Measurements from ENCODE around the gene HOXA6.

HOXA6 gene

DNA sequence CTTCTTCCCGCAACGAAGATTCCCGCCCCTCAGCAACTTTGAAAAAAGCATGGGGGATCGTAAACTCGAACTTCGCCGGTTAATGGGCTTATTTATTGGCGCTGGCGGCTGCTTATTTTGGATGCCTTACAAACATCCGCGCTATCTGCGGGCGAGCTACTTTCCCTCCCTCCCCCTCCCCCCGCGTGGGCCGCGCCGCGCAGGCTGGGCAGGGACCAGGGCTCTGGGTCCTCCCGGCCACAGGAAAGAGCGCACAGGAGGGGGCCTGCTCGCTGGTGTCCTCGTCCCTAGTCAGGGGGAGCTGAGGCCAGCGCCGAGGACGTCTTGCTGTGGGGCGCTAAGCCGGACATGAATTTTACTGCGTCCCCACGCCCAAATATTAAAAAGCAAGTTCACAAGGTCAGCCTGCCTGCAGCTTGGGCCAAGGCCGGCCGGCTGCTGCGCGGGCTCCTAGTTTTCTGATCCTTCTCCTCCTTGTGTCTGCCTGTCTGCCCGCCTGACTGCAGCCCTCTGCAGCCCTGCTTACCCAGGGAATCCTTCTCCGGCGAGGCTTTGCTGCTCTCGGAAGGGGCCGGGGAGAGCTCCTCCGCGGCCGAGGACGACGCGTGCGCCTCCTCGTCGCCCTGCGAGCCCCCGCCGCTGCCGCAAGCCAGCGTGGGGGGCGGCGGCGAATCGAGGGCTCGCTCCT lies 25.4 kb upstream of the HOXA6 start:
- ATAC-seq = peak in 1 of 2 donors; percentile 10

DNA sequence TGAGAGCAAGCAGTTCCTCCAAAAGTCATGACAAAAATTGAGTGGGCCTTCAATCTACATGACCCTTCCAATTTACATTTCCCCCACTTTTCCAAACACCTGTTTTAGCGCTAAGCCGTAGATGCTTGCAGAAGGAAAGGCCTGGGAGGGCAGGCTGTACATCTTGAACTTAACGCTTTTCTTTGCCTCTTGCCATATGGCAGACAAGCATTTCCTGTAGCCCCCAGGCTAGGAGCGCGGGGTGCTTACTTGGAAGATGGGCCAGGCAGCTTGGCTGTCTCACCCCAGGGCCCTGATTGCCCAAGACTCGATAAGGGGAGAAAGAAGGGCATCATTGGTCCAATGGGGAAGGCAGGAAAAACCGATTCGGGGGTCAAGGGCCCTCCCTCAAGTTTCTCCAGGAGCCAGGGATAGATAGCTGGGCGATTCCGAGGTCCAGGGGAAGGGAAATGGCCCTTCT lies 24.8 kb upstream of the HOXA6 start:
- no peak for ATAC-seq

DNA sequence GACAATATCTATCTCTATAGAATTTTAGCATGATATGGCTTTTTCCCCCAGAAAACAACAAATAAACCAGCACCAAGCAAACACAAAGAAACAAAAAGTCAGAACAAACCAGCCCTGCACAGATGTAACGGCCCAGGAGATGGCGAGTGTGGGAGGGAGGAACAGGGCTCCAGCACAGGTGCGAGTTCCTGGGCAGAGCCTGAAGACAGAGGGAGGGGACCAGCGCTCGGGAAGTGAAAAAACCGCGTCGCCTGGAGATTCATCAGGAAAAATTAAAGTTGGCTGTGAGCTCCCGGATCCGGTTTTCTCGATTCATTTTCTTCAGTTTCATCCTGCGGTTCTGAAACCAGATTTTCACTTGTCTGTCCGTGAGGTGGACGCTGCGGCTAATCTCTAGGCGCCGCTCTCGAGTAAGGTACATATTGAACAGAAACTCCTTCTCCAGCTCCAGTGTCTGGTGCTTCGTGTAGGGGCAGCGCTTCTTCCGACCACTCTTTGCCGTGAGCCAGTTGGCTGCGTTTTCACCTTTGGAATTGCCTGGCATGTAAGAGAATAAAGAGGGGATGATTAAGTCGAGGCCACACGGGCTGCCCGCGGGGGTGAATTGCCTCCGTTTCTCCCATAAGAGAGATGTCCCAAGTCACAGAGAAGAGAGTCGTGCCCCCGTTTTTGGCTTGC lies 24.2 kb upstream of the HOXA6 start:
- ATAC-seq = no peak

DNA sequence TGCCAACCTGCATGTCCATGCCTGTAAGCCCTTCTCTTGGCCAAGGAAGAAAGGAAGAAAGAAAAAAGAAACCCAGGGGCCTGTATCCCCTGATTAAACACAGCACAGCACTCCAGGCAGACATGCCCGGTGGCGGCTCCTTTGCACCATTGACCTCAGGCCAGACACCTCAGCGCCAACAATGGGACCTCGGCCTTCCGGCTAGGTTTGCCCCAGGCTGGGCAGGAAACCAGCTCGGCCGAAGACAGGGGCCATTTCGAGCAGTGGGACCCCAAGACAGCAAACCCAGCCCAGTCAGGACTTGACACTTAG lies 23.7 kb upstream of the HOXA6 start:
- ATAC-seq = no peak

DNA sequence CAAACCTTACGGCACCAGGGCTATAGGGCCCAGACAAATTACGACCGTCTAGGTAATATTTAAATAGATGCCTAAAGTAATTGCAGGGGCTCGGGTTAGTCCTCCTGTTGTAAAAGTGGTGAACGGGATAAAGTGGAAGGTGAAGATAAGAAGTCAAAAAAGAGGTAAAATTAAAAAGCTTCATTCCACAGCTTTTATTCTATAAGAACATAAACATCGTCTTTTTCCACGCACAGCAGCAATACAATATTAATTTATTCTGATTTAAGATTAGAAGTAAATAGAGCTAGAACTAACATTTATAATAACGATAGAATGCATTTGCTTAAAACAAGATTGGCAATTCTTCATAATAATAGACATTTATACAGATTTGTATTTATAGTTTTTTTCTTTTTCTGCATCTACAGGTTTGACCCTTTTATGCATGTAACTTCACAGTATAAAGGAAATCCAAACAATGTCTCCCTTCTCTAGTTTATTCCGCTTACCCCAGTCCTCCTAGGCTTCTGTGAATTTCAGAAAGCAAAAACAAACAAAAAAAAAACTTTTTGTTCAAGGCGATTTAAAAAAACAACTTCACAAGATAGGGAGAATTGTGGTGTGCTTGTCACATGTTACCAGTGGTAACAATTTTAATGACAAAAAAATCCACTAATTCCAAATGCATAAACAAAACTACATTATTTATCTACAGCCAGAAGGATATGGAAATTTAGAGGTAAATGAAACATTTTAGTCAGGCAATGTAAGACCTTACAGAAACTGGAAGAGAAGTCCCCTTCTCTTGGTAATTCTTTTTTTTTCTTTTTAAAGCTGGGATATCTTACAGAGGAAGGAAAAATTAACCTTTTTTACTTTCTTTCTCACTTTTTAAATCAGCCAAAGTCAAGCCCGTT lies 23.1 kb upstream of the HOXA6 start:
- no peak for ATAC-seq

DNA sequence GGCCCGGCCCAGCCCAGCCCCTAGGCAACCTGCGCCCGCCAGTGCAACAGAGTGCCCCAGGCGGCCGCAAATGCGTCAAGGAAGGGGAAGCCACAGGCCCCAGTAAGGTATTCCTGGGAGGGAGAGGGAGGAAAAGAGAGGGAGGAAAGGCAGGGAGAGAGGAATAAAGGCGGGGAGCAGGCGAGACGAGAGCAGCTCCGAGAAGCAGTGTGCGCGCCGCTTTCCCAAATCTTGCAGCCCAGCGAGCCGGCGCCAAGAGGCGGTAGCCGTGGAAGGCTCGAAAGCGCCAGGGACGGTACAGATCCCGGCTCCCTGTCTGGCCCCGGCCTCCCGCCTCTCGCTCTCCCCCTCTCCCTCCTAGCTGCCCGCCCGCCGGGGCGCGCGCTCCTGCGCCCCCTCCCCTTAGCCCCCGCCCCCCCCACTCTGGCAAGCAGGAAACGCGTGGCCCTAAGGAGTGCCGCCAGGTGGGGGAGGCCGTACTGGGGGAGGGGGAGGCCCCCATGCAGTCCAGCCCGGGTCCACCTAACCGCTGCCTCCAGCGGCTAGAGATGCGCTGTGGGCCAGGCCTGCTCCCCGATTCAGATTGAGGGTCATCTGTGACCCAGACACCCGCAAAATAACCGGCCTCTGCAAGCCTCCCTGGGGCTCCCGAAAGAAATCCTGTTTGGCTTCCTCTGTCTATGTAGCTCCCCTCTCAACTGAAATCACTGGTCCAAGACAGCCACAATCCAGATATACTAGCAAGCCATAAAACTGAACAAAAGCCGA lies 22.3 kb upstream of the HOXA6 start:
- ATAC-seq = no peak

DNA sequence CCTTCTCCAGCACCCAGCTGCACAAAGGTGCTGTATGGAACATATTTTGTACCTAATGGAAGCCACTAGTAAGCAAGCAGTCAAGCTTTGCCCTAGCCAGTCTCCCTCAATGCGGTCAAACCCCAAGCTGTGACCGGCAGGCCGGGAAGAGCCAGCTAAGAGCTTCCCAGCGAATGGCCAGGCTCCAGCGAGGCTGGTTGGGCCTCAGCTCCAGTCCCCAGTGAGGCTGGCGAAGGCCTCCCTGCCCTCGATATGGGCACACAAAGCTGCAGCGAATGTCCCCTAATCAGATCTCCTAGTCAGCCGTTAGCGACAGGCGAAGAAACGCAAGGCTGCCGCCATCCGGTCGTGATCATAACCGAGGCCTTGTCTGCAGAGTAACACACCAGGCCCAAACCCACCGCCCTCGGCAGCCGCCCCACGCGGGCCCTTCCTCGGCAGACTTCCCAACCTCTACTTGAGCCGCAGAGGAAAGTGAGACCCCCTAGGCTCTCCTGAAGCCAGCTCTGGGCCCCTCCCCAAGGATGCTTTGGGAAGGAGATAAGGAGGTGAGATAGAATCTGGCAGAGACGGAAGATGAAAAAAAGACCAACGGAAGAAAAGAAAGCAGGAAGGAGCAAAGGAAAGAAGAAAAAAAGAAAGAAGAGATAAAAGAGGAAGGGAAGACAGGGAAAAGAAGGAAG lies 20.8 kb upstream of the HOXA6 start:
- ATAC-seq = no peak

DNA sequence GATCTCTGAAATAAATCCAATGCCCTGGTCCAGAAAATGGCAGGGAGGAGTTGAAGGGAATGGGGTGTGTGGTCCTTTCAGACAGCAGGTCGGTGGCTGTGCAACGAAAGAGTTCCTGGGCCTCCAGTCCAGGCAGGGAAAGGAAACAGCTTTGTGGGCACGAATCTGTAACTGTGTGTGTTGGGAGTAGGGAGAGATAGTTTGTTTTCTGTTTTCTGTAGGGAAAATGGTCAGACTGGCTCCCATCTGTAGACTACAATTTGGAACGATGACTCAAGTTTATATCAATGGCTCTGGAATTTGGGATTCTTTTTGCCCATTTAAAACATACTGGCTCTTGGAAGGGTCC lies 20.3 kb upstream of the HOXA6 start:
- ATAC-seq = no peak

DNA sequence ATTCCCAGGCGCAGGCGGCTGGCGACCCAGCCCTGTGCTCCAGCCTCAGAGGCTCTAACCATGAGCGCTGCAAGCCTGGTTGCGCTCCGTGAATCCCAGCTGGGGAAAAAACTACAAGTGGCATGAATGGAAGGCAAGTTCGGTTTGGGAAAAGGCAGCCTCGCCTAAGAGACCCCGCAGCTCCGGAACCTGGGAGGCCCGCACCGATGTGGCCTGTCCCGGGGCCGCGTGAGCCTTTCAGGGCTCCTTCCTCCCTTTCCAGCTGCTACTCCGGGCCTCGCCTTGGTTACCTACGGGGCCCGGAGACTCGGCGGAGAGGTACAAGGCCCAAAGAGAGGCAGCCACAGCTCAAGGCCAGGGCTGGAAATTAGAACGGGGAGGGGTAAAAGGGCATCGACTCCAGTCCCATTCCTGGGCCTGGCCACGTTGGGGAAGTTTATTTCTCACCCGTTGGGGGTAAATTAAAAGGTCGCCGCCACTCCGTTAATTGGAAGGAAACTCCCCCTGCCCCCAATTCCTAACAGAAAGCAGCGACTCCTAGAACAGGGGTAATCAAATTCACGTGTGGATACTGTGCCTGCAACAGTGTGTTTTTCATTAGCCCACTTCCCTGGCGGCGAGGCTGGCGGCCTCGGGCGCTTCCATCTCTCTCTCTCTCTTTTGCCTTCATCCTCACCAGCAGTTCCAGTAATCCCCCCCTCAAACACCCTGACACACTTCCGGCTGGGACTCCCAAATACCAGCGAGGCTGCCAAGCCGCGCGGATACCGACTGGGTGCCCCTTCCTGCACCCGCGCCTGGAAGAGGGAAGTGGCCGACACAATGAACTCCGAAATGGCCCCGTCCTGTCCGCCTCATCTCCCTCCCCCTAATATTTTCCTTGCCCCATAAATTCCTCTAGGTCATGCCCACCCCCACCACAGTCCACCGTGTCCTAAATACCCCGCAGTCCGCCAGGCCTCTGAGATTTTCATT lies 19.2 kb upstream of the HOXA6 start:
- ATAC-seq = no peak

DNA sequence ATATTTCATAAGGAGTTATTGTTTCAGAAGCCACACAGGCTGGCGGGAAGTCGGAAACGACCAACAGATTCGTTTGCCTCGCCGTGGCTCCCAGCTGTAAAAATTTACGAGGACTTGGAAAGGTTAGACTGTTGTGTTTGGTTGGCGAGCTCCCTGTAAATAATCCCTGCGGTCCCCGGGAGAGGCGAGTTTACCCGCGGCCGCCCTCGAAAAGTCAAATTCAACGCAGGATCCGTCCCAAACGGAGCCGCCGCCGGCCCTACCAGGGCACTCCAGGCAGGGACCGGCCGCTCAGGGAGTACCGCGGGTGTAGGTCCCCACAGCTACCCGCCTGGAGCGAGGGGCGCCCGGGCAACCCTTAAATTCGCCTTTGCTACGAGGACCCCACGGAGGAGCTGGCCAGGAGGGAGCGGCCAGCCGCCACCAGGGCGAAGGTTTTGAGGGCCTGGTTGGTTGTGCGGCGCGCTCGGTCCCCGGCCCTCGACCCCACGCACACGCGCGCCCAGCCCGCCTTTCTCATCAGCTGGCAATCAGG lies 18.5 kb upstream of the HOXA6 start:
- no peak for ATAC-seq

DNA sequence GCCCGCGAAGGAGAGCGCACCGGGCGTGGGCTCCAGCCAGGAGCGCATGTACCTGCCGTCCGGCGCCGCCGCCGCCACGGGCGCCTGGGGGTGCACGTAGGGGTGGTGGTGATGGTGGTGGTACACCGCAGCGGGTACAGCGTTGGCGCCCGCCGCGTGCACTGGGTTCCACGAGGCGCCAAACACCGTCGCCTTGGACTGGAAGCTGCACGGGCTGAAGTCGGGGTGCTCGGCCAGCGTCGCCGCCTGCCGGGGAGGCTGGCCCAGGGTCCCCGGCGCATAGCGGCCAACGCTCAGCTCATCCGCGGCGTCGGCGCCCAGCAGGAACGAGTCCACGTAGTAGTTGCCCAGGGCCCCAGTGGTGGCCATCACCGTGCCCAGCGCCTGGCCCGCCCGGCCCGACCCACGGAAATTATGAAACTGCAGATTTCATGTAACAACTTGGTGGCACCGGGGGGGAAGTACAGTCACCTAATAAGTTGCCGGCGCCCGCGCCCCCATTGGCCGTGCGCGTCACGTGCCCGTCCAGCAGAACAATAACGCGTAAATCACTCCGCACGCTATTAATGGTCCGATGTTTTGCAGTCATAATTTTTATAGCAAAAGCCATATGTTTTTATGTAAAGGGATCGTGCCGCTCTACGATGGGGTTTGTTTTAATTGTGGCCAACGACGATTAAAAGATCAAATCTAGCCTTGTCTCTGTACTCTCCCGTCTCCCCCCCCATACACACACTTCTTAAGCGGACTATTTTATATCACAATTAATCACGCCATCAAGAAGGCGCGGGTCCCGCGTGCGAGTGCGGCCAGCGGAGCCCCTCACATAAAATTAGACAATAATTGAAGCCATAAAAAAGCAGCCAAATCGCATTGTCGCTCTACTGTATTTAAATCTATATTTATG lies 17.8 kb upstream of the HOXA6 start, which contains the start of gene HOXA9:
TSS of gene HOXA9 (minus strand) at position 449 of the 907 bp plus-strand sequence. CDS start at position 369, 80 bp downstream.
- ATAC-seq = no peak

DNA sequence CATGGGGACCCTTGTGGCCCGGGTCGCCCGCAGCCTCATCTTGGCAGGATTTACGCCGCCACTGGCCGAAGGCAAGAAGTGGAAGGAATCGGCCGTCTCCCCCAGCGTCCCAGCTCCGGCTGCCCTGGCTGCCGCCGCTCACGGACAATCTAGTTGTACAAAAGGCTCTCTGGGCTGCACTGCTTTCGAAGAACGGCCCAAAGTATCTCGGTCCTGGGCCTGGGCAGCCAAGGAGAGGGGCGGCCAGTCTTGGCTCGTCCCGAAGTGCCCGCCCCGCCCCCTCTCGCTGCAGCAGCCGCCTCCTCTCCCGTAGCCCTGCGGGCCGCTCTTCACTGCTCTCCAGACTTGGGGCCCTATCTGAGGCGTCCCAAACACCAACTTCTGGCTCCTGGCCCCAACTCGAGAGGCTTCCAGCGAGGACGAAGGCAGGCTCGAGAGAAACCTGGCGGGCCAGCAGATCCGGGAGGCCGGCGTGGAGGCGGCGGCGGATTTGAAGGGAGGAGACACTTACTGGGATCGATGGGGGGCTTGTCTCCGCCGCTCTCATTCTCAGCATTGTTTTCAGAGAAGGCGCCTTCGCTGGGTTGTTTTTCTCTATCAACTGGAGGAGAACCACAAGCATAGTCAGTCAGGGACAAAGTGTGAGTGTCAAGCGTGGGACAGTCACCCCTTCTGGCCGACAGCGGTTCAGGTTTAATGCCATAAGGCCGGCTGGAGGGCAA lies 17.0 kb upstream of the HOXA6 start:
- no peak for ATAC-seq

DNA sequence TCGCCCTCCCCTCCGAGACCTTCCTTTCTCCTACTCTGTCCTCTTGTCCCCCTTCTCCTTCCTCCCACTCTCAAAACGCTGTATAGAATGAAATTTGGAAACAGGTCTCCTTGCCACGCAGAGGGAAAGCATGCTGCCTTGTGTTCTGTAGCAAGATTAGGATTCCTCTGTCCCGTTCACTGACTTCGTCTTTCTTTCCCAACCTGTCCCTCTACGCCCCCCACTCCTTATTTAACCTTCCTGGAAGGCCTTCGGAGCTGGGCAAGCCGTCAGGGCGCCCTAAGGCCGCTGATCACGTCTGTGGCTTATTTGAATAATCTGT lies 16.4 kb upstream of the HOXA6 start:
- ATAC-seq = no peak

DNA sequence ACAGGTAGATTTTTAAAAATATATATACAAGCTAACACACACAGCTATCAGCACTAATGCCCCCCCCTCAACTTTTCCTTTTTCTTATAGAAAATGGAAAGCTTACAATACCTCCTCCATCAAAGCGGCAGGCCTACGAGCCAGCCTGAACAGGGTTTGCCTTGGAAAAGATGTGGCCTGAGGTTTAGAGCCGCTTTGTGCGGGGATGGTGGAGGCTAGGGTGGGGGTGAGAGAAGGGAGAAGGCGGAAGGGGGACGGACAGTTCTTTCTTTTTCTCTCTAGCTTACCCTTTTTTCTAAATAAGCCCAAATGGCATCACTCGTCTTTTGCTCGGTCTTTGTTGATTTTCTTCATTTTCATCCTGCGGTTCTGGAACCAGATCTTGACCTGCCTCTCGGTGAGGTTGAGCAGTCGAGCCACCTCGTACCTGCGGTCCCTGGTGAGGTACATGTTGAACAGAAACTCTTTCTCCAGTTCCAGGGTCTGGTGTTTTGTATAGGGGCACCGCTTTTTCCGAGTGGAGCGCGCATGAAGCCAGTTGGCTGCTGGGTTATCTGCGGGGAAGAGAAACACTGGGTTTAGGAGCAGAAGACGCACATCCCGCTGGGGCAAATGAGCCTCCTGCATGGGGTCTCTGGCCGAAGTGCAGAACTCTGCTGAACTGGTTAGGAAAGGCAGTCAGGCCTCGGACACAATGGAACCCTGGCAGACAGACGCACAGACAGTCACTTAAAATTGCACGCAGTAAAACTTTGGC lies 15.9 kb upstream of the HOXA6 start:
- ATAC-seq = no peak

DNA sequence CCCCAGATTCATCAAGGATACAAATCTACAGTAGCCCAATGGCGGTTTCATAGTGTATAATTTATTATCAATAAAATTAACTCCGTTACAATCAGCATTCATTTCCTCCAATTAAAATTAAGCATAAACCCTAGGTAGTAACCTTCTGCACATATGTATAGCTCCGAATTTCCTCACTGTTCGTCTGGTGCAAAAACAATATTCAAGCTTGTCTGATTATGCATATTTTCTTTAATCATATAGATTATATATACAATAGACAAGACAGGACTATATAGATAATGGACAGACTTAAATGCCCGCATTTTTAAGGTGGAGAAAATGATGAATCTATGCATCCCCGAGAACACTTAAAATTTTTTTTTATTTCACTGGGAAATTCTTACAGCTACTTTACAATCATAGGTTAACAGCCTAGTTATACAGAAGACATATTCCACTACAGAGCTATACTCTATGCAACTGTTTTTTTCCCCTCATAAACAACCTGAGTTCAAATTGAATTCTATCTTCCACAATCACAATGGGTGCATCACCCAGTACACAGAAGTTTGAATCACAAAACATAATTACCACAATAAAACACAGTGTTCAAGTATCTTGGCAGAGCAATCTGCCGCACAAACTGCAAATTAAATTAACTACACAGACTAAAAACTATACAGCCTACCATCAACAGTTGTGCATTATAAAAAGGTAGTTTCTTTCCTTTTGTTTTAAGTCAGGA lies 15.2 kb upstream of the HOXA6 start:
- no peak for ATAC-seq

DNA sequence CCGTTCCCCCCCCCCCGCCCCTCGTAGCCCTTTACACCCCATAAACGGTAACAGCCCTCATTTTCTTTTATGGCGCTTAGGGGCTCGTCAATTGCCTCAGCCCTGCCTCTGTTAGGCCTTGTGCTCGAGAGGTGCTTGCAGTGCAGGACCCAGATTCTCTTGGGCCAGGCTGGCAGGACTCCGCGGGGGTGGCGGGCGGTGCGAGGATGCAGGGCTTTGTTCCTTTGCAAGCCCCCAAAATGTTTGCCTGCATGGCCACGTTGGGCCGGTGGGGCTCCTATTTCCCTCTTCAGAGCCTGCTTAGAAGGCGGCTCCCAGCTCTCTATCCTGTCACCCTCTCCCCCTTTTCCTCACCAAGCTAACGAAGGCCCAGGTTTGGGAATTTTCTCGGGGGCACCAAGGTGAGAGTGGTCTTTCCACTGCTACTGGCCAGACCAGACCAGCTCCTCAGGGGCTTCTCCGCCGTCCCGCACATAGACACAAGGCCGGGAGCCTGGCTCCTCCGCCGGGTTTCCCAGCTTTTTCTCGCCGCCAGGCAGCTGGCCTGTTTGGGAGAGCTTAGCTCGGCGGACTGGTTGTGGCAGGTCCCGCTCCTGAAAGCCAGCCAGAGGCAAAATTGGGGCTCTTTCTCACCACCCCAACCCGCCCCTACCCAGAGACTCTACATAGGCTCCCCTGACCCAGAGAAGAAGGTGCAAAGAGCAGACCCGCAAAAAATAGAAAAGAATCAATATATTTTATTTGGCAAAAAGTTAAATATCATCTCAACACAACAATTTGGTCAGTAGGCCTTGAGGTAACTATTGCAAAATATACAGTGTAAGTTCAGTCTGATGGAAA lies 14.4 kb upstream of the HOXA6 start:
- ATAC-seq = no peak

All from activated CD4-positive, CD25-positive, alpha-beta regulatory T cell treated with anti-CD3 and anti-CD28 coated beads, Interleukin-2, amount 50 U/mL, for 24 hours (primary cell).